Mesenchymal stem cell (in vitro differentiated cells and primary cell): ENCODE results near the gene FILIP1L.

Source experiments
- DNase-seq: peaks from one replicate; pipeline ENCODE4 v3.0.0-alpha.2; 2013
- H2AFZ ChIP-seq: one replicate; pipeline ENCODE4 v1.6.1; 2013; ENCODE audit warnings: low read depth, mild to moderate bottlenecking, control low read depth, inconsistent platforms, low read length, moderate library complexity
- H2AK5ac ChIP-seq: 2 replicates; pipeline ENCODE4 v1.6.1; 2013; ENCODE audit warnings: low read length, moderate library complexity, mild to moderate bottlenecking, inconsistent platforms; ENCODE audit not compliant: severe bottlenecking
- H2BK120ac ChIP-seq: one replicate; pipeline ENCODE4 v1.6.1; 2013; ENCODE audit warnings: low read depth, mild to moderate bottlenecking, inconsistent platforms, low read length, moderate library complexity
- H2BK12ac ChIP-seq, 2 experiments: one replicate each; pipeline ENCODE4 v1.6.1; 2013; ENCODE audit warnings: inconsistent platforms in 2 of 2, low read length in 2 of 2, mild to moderate bottlenecking in 2 of 2, moderate library complexity in 2 of 2, control low read depth in 1 of 2
- H2BK15ac ChIP-seq: one replicate; pipeline ENCODE4 v1.6.1; 2013; ENCODE audit warnings: mild to moderate bottlenecking, low read depth, inconsistent platforms; ENCODE audit not compliant: poor library complexity, severe bottlenecking
- H2BK5ac ChIP-seq: 2 replicates; pipeline ENCODE4 v1.6.1; 2013; ENCODE audit warnings: low read depth, mild to moderate bottlenecking, low read length, control low read depth, inconsistent platforms; ENCODE audit not compliant: poor library complexity, severe bottlenecking
- H3K14ac ChIP-seq, 2 experiments: one replicate each; pipeline ENCODE4 v1.6.1; 2013; ENCODE audit warnings: inconsistent platforms in 2 of 2, low read length in 2 of 2, control low read depth in 1 of 2, mild to moderate bottlenecking in 1 of 2, moderate library complexity in 1 of 2
- H3K18ac ChIP-seq, 2 experiments: one replicate each; pipeline ENCODE4 v1.6.1; 2013; ENCODE audit warnings: inconsistent platforms in 2 of 2, low read length in 2 of 2, control low read depth in 1 of 2, low read depth in 1 of 2, mild to moderate bottlenecking in 1 of 2
- H3K23ac ChIP-seq, 2 experiments: one replicate each; pipeline ENCODE4 v1.6.1; 2013; ENCODE audit warnings: inconsistent platforms in 2 of 2, low read length in 2 of 2, mild to moderate bottlenecking in 2 of 2, moderate library complexity in 2 of 2, control low read depth in 1 of 2
- H3K27ac ChIP-seq: 2 replicates; pipeline ENCODE4 v1.5.1; 2013; ENCODE audit warnings: mild to moderate bottlenecking, moderate library complexity, low read length, control low read depth, inconsistent platforms; ENCODE audit not compliant: poor library complexity, severe bottlenecking
- H3K27me3 ChIP-seq, 2 experiments: 2 replicates each; pipeline versions ENCODE4 v1.6.1 to v1.7.0; 2013; ENCODE audit warnings: low read length in 2 of 2, mild to moderate bottlenecking in 2 of 2, moderate library complexity in 2 of 2, control low read depth in 1 of 2, inconsistent platforms in 1 of 2; ENCODE audit not compliant: control insufficient read depth in 1 of 2, insufficient read depth in 1 of 2
- H3K36me3 ChIP-seq, 2 experiments: 2 replicates each; pipeline versions ENCODE4 v1.6.1 to v1.7.0; 2013; ENCODE audit warnings: low read length in 2 of 2, control low read depth in 1 of 2, inconsistent platforms in 1 of 2, low read depth in 1 of 2, mild to moderate bottlenecking in 1 of 2; ENCODE audit not compliant: insufficient read depth in 2 of 2, control insufficient read depth in 1 of 2
- H3K4ac ChIP-seq, 2 experiments: one replicate each; pipeline ENCODE4 v1.6.1; 2013; ENCODE audit warnings: inconsistent platforms in 2 of 2, low read length in 2 of 2, mild to moderate bottlenecking in 2 of 2, moderate library complexity in 2 of 2, control low read depth in 1 of 2, low read depth in 1 of 2
- H3K4me1 ChIP-seq: 2 replicates; pipeline ENCODE4 v1.6.1; 2013; ENCODE audit warnings: low read depth, low read length, control low read depth; ENCODE audit not compliant: control insufficient read depth, insufficient read depth
- H3K4me2 ChIP-seq: 2 replicates; pipeline ENCODE4 v1.6.1; 2013; ENCODE audit warnings: low read length, mild to moderate bottlenecking, inconsistent platforms; ENCODE audit not compliant: poor library complexity, severe bottlenecking
- H3K4me3 ChIP-seq, 2 experiments: 2 replicates each; pipeline versions ENCODE4 v1.5.1 to v1.7.0; 2013; ENCODE audit warnings: low read length in 2 of 2, mild to moderate bottlenecking in 2 of 2, control low read depth in 1 of 2, low read depth in 1 of 2; ENCODE audit not compliant: insufficient read depth in 1 of 2
- H3K79me1 ChIP-seq: replicated peaks from 2 replicates; pipeline ENCODE4 v1.6.1; 2013; ENCODE audit warnings: mild to moderate bottlenecking, control low read depth, low read length, inconsistent platforms; ENCODE audit not compliant: poor library complexity, severe bottlenecking
- H3K9ac ChIP-seq: 2 replicates; pipeline ENCODE4 v1.7.0; 2013; ENCODE audit warnings: mild to moderate bottlenecking, low read length, moderate library complexity
- H3K9me3 ChIP-seq: 2 replicates; pipeline ENCODE4 v1.7.0; 2013; ENCODE audit warnings: mild to moderate bottlenecking, low read length; ENCODE audit not compliant: control insufficient read depth
- H4K8ac ChIP-seq: one replicate; pipeline ENCODE4 v1.6.1; 2013; ENCODE audit warnings: inconsistent platforms, mild to moderate bottlenecking, low read length, moderate library complexity
- H4K91ac ChIP-seq: one replicate; pipeline ENCODE4 v1.6.1; 2013; ENCODE audit warnings: mild to moderate bottlenecking, low read length, inconsistent platforms
- WGBS: methylation state at CpG from one replicate; pipeline ENCODE4 v1.1.7; 2013; ENCODE audit warnings: mixed read lengths; 5-methylcytosine and 5-hydroxymethylcytosine counted together

Gene FILIP1L

DNA sequence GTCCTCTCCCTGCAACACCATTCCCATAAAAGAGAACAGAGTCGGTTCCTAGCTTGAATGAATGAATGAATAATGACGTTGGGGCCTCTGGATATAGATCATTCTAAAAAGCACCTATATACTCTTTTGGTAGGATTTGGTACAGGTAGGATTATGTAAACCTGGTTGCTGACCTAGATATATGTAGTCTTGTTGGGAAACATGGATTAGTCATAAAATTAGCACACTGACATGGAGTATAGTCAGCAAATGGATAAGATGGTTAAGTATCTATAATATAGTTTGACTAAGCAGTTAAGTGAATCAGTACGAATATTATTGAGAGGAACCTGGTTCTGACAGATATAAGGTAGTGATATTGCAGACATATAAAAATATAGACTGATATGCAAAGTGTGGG lies 142.5 kb downstream of the FILIP1L start:
- H3K4me3 ChIP-seq: no peak overlapping the region
- no peak overlapping the region for H3K9ac ChIP-seq
- H3K9me3 ChIP-seq: no peaks in the 10 kb centered on the region
- H3K18ac ChIP-seq: no peak overlapping the region
- H4K91ac ChIP-seq: no peak overlapping the region
- no peak overlapping the region for H2BK12ac ChIP-seq
- H3K79me1 ChIP-seq: peaks cover 2% of the 10 kb centered on the region
- no peak overlapping the region for H3K4me2 ChIP-seq
- H2BK5ac ChIP-seq: no peak overlapping the region
- H4K8ac ChIP-seq: no peak overlapping the region
- H3K14ac ChIP-seq: no peak overlapping the region
- H3K4me1 ChIP-seq: no peaks in the 10 kb centered on the region
- no peak overlapping the region for H3K27ac ChIP-seq
- 96% methylated on average over 1 of the region's 3 CpGs for WGBS
- no peak overlapping the region for H2BK15ac ChIP-seq
- H3K4ac ChIP-seq: no peak overlapping the region
- H3K23ac ChIP-seq: no peak overlapping the region
- H3K36me3 ChIP-seq: no peaks in the 10 kb centered on the region
- no peak overlapping the region for H2AFZ ChIP-seq
- no peaks in the 10 kb centered on the region for H3K27me3 ChIP-seq
- no peak for DNase-seq
- H2AK5ac ChIP-seq: no peak overlapping the region
- H2BK120ac ChIP-seq: no peak overlapping the region

DNA sequence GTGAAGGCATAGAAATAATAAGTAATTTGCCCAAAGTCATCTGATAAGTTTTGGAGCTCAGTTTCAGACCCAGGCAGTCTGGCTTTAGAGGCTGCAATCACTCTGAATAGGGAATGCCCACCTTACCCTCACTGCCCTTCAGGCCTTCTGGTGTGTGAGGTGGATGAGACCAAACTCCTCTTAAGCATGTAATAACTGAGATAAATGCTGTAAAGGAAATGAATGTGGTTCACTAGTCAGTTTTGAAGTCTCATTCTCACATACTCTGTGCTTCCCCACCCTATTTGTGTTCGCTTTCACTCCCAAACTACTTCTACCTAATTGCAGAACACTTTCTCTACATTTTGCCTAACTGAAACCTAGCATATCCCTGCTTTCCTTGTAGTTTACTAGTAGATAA lies 144.1 kb downstream of the FILIP1L start:
- no peaks in the 10 kb centered on the region for H3K36me3 ChIP-seq
- H3K9ac ChIP-seq: no peak overlapping the region
- no peak overlapping the region for H3K18ac ChIP-seq
- no peak overlapping the region for H3K14ac ChIP-seq
- no peak overlapping the region for H2BK120ac ChIP-seq
- H3K4me2 ChIP-seq: no peak overlapping the region
- H3K4ac ChIP-seq: no peak overlapping the region
- H2BK5ac ChIP-seq: no peak overlapping the region
- H3K23ac ChIP-seq: no peak overlapping the region
- no peaks in the 10 kb centered on the region for H3K9me3 ChIP-seq
- no peak overlapping the region for H2BK12ac ChIP-seq
- no peaks in the 10 kb centered on the region for H3K4me1 ChIP-seq
- H3K27ac ChIP-seq: no peak overlapping the region
- no peak for DNase-seq
- H3K27me3 ChIP-seq: no peaks in the 10 kb centered on the region
- H4K8ac ChIP-seq: no peak overlapping the region
- no peak overlapping the region for H2AFZ ChIP-seq
- no peak overlapping the region for H2AK5ac ChIP-seq
- H3K4me3 ChIP-seq: no peak overlapping the region
- no CpG with 5 or more reads among the region's 1 CpG for WGBS
- H4K91ac ChIP-seq: no peak overlapping the region
- H3K79me1 ChIP-seq: peaks cover 2% of the 10 kb centered on the region
- H2BK15ac ChIP-seq: no peak overlapping the region

DNA sequence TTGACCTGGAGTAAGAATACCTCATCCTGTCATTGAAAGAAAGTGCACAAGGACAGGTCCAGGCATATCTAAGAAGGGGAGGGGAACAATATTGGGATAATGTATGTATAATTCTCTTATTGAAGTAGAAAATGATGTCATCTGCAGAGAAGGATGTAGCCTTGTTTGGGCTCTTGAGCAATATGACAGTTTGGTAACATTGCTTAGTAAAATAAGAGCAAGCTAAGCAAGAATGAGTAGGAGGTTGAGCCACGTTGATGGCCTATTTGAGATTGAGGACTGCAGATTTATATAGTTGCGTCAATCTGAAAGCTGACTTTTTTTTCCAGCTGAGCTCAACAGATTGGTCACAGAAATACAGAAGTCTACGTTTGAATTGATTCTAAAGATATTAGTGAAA lies 145.2 kb downstream of the FILIP1L start:
- Histone ChIP-seq H2AFZ (no peak overlapping the region), H3K27me3 (no peaks in the 10 kb centered on the region), H2AK5ac (no peak overlapping the region), H3K36me3 (no peaks in the 10 kb centered on the region), H3K14ac (no peak overlapping the region), H3K4me2 (no peak overlapping the region), H3K79me1 (peaks cover 2% of the 10 kb centered on the region), H3K27ac (no peak overlapping the region), H2BK5ac (no peak overlapping the region), H4K91ac (no peak overlapping the region), H3K18ac (no peak overlapping the region), H2BK120ac (no peak overlapping the region), H4K8ac (no peak overlapping the region), H3K4me1 (no peaks in the 10 kb centered on the region), H2BK12ac (no peak overlapping the region), H3K9ac (no peak overlapping the region), H3K23ac (no peak overlapping the region), H3K4ac (no peak overlapping the region), H2BK15ac (no peak overlapping the region), H3K4me3 (no peak overlapping the region), H3K9me3 (no peaks in the 10 kb centered on the region)
- WGBS: 88% methylated on average over 3 of the region's 3 CpGs
- DNase-seq: no peak

DNA sequence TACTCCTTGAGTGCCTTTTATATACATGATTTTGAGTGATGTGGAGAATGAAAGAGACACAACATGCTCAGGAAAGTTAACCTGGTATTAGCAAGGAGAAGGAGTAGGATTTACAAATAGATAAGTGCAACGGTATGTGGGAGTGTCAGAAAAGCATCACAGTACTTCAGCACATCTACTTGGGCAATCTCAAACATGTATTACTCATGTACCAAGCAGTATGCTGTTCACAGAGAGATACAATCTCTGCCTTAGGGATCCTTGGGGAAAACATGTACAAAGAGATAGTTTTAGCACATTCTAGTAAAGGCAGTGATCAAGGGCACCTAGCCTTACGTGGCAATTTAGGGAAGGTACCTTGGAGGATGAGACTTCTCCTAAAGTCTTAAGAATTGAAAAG lies 146.5 kb downstream of the FILIP1L start:
- 93% methylated on average over 1 of the region's 2 CpGs for WGBS
- Histone ChIP-seq H3K79me1 (peaks cover 2% of the 10 kb centered on the region), H3K4ac (no peak overlapping the region), H3K4me2 (no peak overlapping the region), H2BK120ac (no peak overlapping the region), H2BK15ac (no peak overlapping the region), H3K4me3 (no peak overlapping the region), H2AK5ac (no peak overlapping the region), H2BK5ac (no peak overlapping the region), H3K18ac (no peak overlapping the region), H4K91ac (no peak overlapping the region), H3K14ac (no peak overlapping the region), H3K27ac (no peak overlapping the region), H3K9me3 (no peaks in the 10 kb centered on the region), H4K8ac (no peak overlapping the region), H3K4me1 (peaks cover 1% of the 10 kb centered on the region), H3K27me3 (no peaks in the 10 kb centered on the region), H2AFZ (no peak overlapping the region), H3K36me3 (no peaks in the 10 kb centered on the region), H3K23ac (no peak overlapping the region), H3K9ac (no peak overlapping the region), H2BK12ac (no peak overlapping the region)
- peak; percentile 69 for DNase-seq
